HG03064 (cell line): Measurements from ENCODE around the gene KHDRBS1.
A peak's percentile ranks its signal among the peaks of the same experiment; 100 is the strongest.
"Not testable (repeated sequence)": the region's sequence is repeated elsewhere in the genome, so short reads cannot be mapped to it uniquely, and the experiment has no call there.

Source experiments
- ATAC-seq: cut with Tn5 transposase; IDR thresholded peaks from one replicate; pipeline ENCODE4 v1.9.1; 2021; ENCODE audit warnings: low read depth; ENCODE audit not compliant: unreplicated experiment

The KHDRBS1 gene

GRCh38 chr1:32060914-32061313, 47.2 kb downstream of the KHDRBS1 start:
- no peak for ATAC-seq

GRCh38 chr1:32062867-32063230, 49.2 kb downstream of the KHDRBS1 start:
- ATAC-seq, result no peak

DNA sequence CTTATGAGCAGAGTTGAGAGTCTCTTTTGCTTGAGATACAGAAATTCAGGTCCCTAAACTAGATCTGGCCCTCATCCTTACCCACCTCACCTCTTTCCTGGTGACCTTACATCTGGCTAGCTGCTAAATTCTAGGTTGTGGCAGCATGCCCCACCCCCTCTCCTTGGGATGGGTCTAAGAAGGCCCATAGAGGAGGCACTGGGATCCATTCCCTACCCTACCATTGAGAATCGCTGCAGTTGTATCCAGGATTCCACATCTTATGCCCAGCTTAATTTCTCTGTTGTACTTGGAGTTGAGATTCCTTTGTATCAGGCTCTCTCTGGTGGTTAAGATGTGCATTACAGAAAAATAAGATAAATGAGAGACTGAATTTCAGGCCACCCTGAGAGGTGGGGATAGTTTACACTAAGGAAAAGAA, 49.6 kb downstream of the KHDRBS1 start:
- no peak for ATAC-seq

GRCh38 chr1:32065613-32066488, 52.2 kb downstream of the KHDRBS1 start:
- not testable (repeated sequence) for ATAC-seq

- no peak for ATAC-seq
Measured at GRCh38 chr1:32066489-32066873, 52.8 kb downstream of the KHDRBS1 start.

DNA sequence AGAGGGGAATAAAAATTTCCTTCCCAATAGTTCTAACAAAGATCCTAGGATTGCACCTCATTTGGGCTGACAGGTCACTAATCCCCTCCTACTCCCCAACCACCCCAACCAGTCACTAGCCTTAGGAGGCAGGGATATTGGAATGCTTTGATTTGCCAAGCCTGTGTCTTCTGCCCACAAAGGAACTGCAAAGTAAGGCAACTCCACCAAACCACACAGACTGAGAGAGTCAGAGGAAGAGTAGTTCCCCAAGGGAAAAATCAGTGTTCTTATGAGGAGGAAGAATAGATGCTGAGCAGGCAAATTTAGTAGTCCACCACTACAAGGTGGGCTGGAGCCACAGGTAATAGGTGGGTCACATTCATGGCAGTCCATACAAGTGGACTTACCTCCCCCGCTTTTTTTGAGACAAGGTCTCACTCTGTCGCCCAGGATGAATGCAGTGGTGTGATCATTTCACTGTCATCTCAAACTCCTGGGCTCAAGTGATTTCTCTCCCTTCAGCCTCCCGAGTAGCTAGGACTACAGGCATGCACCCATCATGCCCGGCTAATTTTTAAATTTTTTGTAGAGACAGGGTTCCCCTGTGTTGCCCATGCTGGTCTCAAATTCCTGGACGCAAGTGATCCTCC, 55.4 kb downstream of the KHDRBS1 start:
- no peak for ATAC-seq

- no peak for ATAC-seq
Measured at GRCh38 chr1:32071758-32072621, 58.3 kb downstream of the KHDRBS1 start.

DNA sequence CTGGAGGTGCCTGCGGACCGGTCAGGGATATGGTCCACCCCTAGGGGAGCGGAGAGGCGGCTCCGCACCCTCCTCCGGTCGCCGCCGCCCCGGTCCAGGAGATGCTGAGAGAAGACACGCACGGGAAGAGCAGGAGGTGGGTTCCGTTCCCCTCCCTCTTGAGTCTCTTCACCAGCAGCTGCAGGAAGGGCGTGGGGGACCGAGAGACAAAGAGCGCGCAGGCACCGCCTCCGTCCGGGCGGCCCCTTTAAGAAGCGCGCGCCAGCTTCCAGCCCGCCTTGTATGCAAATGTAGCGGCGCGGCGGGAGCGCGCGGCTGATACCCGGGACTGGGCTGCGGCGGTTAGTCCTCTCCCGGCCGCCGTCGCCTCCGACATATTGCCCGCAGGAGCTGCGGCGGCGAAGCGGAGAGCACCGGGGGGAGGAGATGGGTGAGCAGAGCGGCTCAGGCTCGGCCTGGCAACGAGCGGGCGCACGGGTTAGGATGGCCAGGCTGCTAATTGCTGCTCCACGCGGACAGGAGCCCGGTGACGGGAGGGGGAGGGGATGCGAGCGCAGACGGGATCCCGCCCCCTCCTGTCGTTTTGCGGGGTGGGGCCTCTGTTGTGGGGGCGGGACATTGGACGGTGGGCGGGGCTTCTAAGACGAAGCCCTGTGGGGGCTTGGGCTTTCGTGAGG, 59.1 kb downstream of the KHDRBS1 start, which contains the start of gene TMEM39B:
Gene TMEM39B (plus strand): TSS at position 318 of the 677 bp plus-strand sequence. CDS start 109 bp downstream, at position 427.
- peak; percentile 81 for ATAC-seq

- no peak for ATAC-seq
Measured at GRCh38 chr1:32073299-32074229, 59.9 kb downstream of the KHDRBS1 start.

DNA sequence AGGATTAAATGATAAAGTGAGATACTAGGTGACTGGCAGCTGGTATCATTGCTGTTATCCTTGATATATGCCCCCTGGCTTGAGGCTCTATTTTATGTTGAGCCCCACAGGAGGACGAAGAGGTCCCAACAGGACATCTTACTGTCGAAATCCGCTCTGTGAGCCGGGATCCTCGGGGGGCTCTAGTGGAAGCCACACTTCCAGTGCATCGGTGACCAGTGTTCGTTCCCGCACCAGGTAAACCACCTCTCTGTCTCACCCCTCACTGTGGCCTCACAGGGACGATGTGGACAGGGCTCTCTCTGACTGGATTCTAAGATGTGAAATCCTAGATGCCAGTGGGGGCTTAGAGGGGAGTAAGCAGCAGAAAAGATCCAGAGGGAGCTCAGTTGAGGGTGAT, 61.2 kb downstream of the KHDRBS1 start:
- ATAC-seq, result no peak

GRCh38 chr1:32077451-32077850, 63.8 kb downstream of the KHDRBS1 start:
- no peak for ATAC-seq

GRCh38 chr1:32082022-32082421, 68.4 kb downstream of the KHDRBS1 start:
- no peak for ATAC-seq

DNA sequence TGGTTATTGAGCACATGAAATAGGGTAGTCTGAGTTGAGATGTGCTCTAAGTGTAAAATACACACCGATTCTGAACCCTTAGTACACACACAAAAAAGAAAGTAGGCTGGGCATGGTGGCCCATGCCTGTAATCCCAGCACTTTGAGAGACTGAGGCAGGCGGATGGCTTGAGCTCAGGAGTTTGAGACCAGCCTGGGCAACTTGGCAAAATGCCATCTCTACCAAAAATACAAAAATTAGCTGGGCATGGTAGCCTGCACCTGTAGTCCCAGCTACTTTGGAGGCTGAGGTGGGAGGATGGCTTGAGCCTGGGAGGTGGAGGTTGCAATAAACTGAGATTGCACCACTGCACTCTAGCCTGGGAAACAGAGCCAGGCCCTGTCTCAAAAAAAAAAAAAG, 72.7 kb downstream of the KHDRBS1 start:
- ATAC-seq, result not testable (repeated sequence)

GRCh38 chr1:32091176-32091575, 77.5 kb downstream of the KHDRBS1 start:
- no peak for ATAC-seq

DNA sequence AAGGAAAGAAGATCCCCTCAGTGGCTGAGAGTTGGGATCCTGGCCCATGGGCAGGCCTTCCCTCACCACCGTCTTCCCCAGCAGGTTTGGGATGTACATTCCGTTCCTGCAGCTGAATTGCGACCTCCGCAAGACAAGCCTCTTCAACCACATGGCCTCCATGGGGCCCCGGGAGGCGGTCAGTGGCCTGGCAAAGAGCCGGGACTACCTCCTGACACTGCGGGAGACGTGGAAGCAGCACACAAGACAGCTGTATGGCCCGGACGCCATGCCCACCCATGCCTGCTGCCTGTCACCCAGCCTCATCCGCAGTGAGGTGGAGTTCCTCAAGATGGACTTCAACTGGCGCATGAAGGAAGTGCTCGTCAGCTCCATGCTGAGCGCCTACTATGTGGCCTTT, 77.9 kb downstream of the KHDRBS1 start:
- ATAC-seq, result no peak
